IMR-90 (cell line): ENCODE measurements around the gene LRCH4. TPM values are rescaled to one million over a fixed set of nuclear protein-coding genes. Genes with fewer than 3 reads are reported as not detected.

Source experiments
- ATAC-seq: fragments of 200-7000 bp; cut with Tn5 transposase; 2 replicates; pipeline ENCODE4 v1.9.1; 2020; ENCODE audit warnings: low read depth, mild to moderate bottlenecking, moderate library complexity
- BruUV-seq: library from RNA; stranded (reverse); fragments of 400-500 nt; replicated peaks from 2 replicates; lab custom pipeline; 2021; lab: Mats Ljungman, UMichigan
- CTCF ChIA-PET: fragments of 300-600 bp; formaldehyde crosslinking; extraction: SDS; loops from one replicate; lab custom pipeline; 2021; ENCODE audit warnings: antibody characterized with exemption; lab: Yijun Ruan, JAX
- POLR2A ChIA-PET: fragments of 300-600 bp; sonication (Branson Sonifier 250); formaldehyde crosslinking; loops from one replicate; lab custom pipeline; 2022; ENCODE audit warnings: antibody characterized with exemption; ENCODE audit not compliant: unreplicated experiment; lab: Charles Lee
- DNase-seq: peaks from one replicate; pipeline ENCODE4 v3.0.0; 2013
- H2AFZ ChIP-seq: replicated peaks from 2 replicates; pipeline ENCODE3; 2013; ENCODE audit warnings: low read length, mild to moderate bottlenecking; ENCODE audit not compliant: poor library complexity
- H2AK5ac ChIP-seq: 2 replicates; pipeline ENCODE4 v1.6.1; 2013; ENCODE audit warnings: low read depth, low read length, inconsistent platforms
- H2AK9ac ChIP-seq: replicated peaks from 2 replicates; pipeline ENCODE3; 2013; ENCODE audit warnings: mild to moderate bottlenecking, low read depth, low read length, moderate library complexity; ENCODE audit not compliant: poor library complexity
- H2BK120ac ChIP-seq: 2 replicates; pipeline ENCODE4 v1.6.1; 2013; ENCODE audit warnings: low read depth, low read length, inconsistent platforms
- H2BK15ac ChIP-seq: 3 replicates; pipeline ENCODE4 v1.6.1; 2013; ENCODE audit warnings: low read depth, low read length, inconsistent platforms
- H2BK20ac ChIP-seq: 2 replicates; pipeline ENCODE4 v1.6.1; 2013; ENCODE audit warnings: low read depth, mild to moderate bottlenecking, inconsistent platforms, low read length, moderate library complexity
- H2BK5ac ChIP-seq: 2 replicates; pipeline ENCODE4 v1.6.1; 2013; ENCODE audit warnings: mild to moderate bottlenecking, low read depth, low read length, inconsistent platforms; ENCODE audit not compliant: poor library complexity, severe bottlenecking
- H3K14ac ChIP-seq: replicated peaks from 2 replicates; pipeline ENCODE4 v1.6.1; 2013; ENCODE audit warnings: low read depth, low read length, inconsistent platforms
- H3K18ac ChIP-seq: 2 replicates; pipeline ENCODE4 v1.6.1; 2013; ENCODE audit warnings: low read depth, low read length, control low read depth
- H3K23ac ChIP-seq: 2 replicates; pipeline ENCODE4 v1.6.1; 2013; ENCODE audit warnings: low read depth, low read length, inconsistent platforms
- H3K27ac ChIP-seq: 2 replicates; pipeline ENCODE4 v1.5.1; 2013; ENCODE audit warnings: mild to moderate bottlenecking, control low read depth, low read length; ENCODE audit not compliant: insufficient read depth
- H3K27me3 ChIP-seq: 2 replicates; pipeline ENCODE4 v1.6.1; 2013; ENCODE audit warnings: low read length; ENCODE audit not compliant: control insufficient read depth, insufficient read depth
- H3K36me3 ChIP-seq: 2 replicates; pipeline ENCODE4 v1.6.1; 2013; ENCODE audit warnings: low read length, mixed read lengths; ENCODE audit not compliant: control insufficient read depth, insufficient read depth
- H3K4ac ChIP-seq: 2 replicates; pipeline ENCODE4 v1.6.1; 2013; ENCODE audit warnings: low read depth, low read length, inconsistent platforms
- H3K4me1 ChIP-seq: 2 replicates; pipeline ENCODE4 v1.6.1; 2013; ENCODE audit warnings: low read length, mixed read lengths; ENCODE audit not compliant: control insufficient read depth, insufficient read depth
- H3K4me2 ChIP-seq: 2 replicates; pipeline ENCODE4 v1.6.1; 2013; ENCODE audit warnings: low read depth, mild to moderate bottlenecking, control low read depth, low read length, moderate library complexity
- H3K4me3 ChIP-seq: 2 replicates; pipeline ENCODE4 v1.5.1; 2013; ENCODE audit warnings: low read depth, mild to moderate bottlenecking, control low read depth, low read length, moderate library complexity; ENCODE audit not compliant: insufficient read depth
- H3K56ac ChIP-seq: 2 replicates; pipeline ENCODE4 v1.6.1; 2013; ENCODE audit warnings: low read length, inconsistent platforms; ENCODE audit not compliant: insufficient read depth; ENCODE audit errors: extremely low read depth
- H3K79me1 ChIP-seq, 2 experiments: 2 replicates each; pipeline ENCODE4 v1.6.1; 2013; ENCODE audit warnings: low read length in 2 of 2, inconsistent platforms in 1 of 2, low read depth in 1 of 2
- H3K9ac ChIP-seq: 2 replicates; pipeline ENCODE4 v1.6.1; 2013; ENCODE audit warnings: low read depth, low read length, control low read depth
- H3K9me1 ChIP-seq: 2 replicates; pipeline ENCODE4 v1.6.1; 2013; ENCODE audit warnings: low read length, inconsistent platforms; ENCODE audit not compliant: insufficient read depth
- H3K9me3 ChIP-seq: 2 replicates; pipeline ENCODE4 v1.6.1; 2013; ENCODE audit warnings: low read length; ENCODE audit not compliant: control insufficient read depth, insufficient read depth
- H4K20me1 ChIP-seq: 2 replicates; pipeline ENCODE4 v1.6.1; 2013; ENCODE audit warnings: low read length, inconsistent platforms; ENCODE audit not compliant: insufficient read depth
- H4K5ac ChIP-seq: 2 replicates; pipeline ENCODE4 v1.6.1; 2013; ENCODE audit warnings: mild to moderate bottlenecking, low read depth, low read length, control low read depth
- H4K8ac ChIP-seq, 2 experiments: 2 replicates each; pipeline ENCODE4 v1.6.1; 2013; ENCODE audit warnings: low read depth in 2 of 2, low read length in 2 of 2, control low read depth in 1 of 2, inconsistent platforms in 1 of 2
- H4K91ac ChIP-seq: 2 replicates; pipeline ENCODE4 v1.6.1; 2013; ENCODE audit warnings: low read depth, low read length, inconsistent platforms; ENCODE audit not compliant: insufficient read depth
- BHLHE40 ChIP-seq: fragments of 150-350 bp; IDR thresholded peaks from 2 replicates; pipeline ENCODE4 v1.6.1; 2016; ENCODE audit warnings: mild to moderate bottlenecking, low read depth, low read length
- CEBPB ChIP-seq: IDR thresholded peaks from 2 replicates; pipeline ENCODE4 v1.6.1; 2012; ENCODE audit warnings: low read depth, low read length, improper control_type of control experiment
- CHD1 ChIP-seq: IDR thresholded peaks from 2 replicates; pipeline ENCODE4 v1.6.1; 2012; ENCODE audit warnings: low read depth, low read length, improper control_type of control experiment
- CTCF ChIP-seq: conservative IDR thresholded peaks from 2 replicates; pipeline ENCODE4 v1.5.1; 2012; ENCODE audit warnings: mild to moderate bottlenecking, low read depth, low read length, improper control_type of control experiment
- MAFK ChIP-seq: IDR thresholded peaks from 2 replicates; pipeline ENCODE4 v1.6.1; 2012; ENCODE audit warnings: low read depth, low read length, improper control_type of control experiment
- MAZ ChIP-seq: IDR thresholded peaks from 2 replicates; pipeline ENCODE4 v1.6.1; 2012; ENCODE audit warnings: low read depth, mild to moderate bottlenecking, low read length, improper control_type of control experiment, moderate library complexity, borderline replicate concordance
- MXI1 ChIP-seq: IDR thresholded peaks from 2 replicates; pipeline ENCODE4 v1.6.1; 2012; ENCODE audit warnings: low read depth, mild to moderate bottlenecking, low read length, moderate library complexity, borderline replicate concordance
- NFE2L2 ChIP-seq: fragments of 150-350 bp; IDR thresholded peaks from 2 replicates; pipeline ENCODE4 v1.6.1; 2016; ENCODE audit warnings: low read depth, mild to moderate bottlenecking, low read length
- POLR2A ChIP-seq: IDR thresholded peaks from 2 replicates; pipeline ENCODE4 v1.6.1; 2012; ENCODE audit warnings: mild to moderate bottlenecking, low read depth, low read length
- RAD21 ChIP-seq: IDR thresholded peaks from 2 replicates; pipeline ENCODE4 v1.6.1; 2012; ENCODE audit warnings: low read length, improper control_type of control experiment
- RCOR1 ChIP-seq: IDR thresholded peaks from 2 replicates; pipeline ENCODE4 v1.6.1; 2012; ENCODE audit warnings: mild to moderate bottlenecking, low read length, improper control_type of control experiment; ENCODE audit not compliant: insufficient replicate concordance
- RFX5 ChIP-seq: IDR thresholded peaks from 2 replicates; pipeline ENCODE4 v1.8.0; 2012; ENCODE audit warnings: low read depth, mild to moderate bottlenecking, low read length, moderate library complexity
- SMC3 ChIP-seq: fragments of 150-350 bp; IDR thresholded peaks from 2 replicates; pipeline ENCODE4 v1.6.1; 2016; ENCODE audit warnings: low read depth, mild to moderate bottlenecking, antibody characterized with exemption, low read length, moderate library complexity
- USF2 ChIP-seq: fragments of 150-350 bp; IDR thresholded peaks from 2 replicates; pipeline ENCODE4 v1.6.1; 2017; ENCODE audit warnings: mild to moderate bottlenecking, antibody characterized with exemption, low read length, low read depth
- WGBS, 2 experiments: methylation state at CpG; one replicate each; pipeline versions ENCODE4 v1.1.5 to v1.1.7; 2013; ENCODE audit warnings: missing lambda C conversion rate in 2 of 2; ENCODE audit not compliant: insufficient read length in 1 of 2; ENCODE audit errors: extremely low coverage in 2 of 2; 5-methylcytosine and 5-hydroxymethylcytosine counted together
- dilution Hi-C: fragments of 300-500 bp; cut with HindIII; formaldehyde crosslinking; loops from one replicate; pipeline ENCODE4 v1.14.3; 2018; ENCODE audit warnings: low sequenced_read_pairs; ENCODE audit not compliant: unreplicated experiment
- in situ Hi-C: fragments of 300-500 bp; cut with MboI; formaldehyde crosslinking; loops from 3 replicates; pipeline ENCODE4 v1.14.3; 2019; ENCODE audit warnings: low sequenced_read_pairs, inconsistent platforms, mixed read lengths
- intact Hi-C: fragments of 100-400 bp; cut with micrococcal nuclease; formaldehyde crosslinking; loops from 2 replicates; pipeline ENCODE4 v1.10.0; 2022
- polyA plus RNA-seq, 3 experiments: library from polyadenylated mRNA; depleted of rRNA; stranded (reverse); fragments of >200 nt; gene quantifications; 2 replicates each; pipeline ENCODE4 v1.2.3, GENCODE V29; 2012; ENCODE audit warnings: low replicate concordance in 1 of 3
- total RNA-seq: library from RNA; depleted of rRNA; stranded (reverse); fragments of >200 nt; gene quantifications from 2 replicates; pipeline ENCODE4 v1.2.3, GENCODE V29; 2012

LRCH4 gene
- total and polyA plus RNA-seq, 2 of the 4 experiments (the other 2 are of a cell fraction): 5.0 to 41.3 TPM

GRCh38 chr7:100578246-100579183 lies 7.4 kb downstream of the LRCH4 start:
- Histone ChIP-seq H4K20me1 (peaks cover 18% of the 10 kb centered on the region; the same call in 1 of the 2 replicates), H3K27ac (no peak overlapping the region), H2BK5ac (no peak overlapping the region), H3K4me2 (no peak overlapping the region), H4K5ac (no peak overlapping the region), H2BK20ac (no peak overlapping the region), H3K56ac (no peak overlapping the region), H3K4me1 (peaks cover 6% of the 10 kb centered on the region), H3K27me3 (no peaks in the 10 kb centered on the region), H3K9me3 (no peaks in the 10 kb centered on the region), H3K4me3 (no peak overlapping the region), H3K79me1 (peaks cover 11 to 49% of the 10 kb centered on the region in 2 experiments), H3K9ac (no peak overlapping the region), H2BK15ac (no peak overlapping the region), H3K14ac (no peak overlapping the region), H3K9me1 (peaks cover 5% of the 10 kb centered on the region), H4K8ac (no peak overlapping the region), H3K36me3 (peaks cover 76% of the 10 kb centered on the region), H3K18ac (no peak overlapping the region), H3K4ac (no peak overlapping the region), H2AK9ac (no peak overlapping the region), H4K91ac (no peak overlapping the region), H3K23ac (no peak overlapping the region), H2AFZ (no peak overlapping the region), H2BK120ac (no peak overlapping the region), H2AK5ac (no peak overlapping the region)
- WGBS, 2 experiments: 93% methylated on average over 11 of the region's 28 CpGs; no CpG with 5 or more reads in 1 of the 2 experiments
- no TSS peak for BruUV-seq
- dilution Hi-C loops (no loop called here), intact Hi-C loops (no loop called here), in situ Hi-C loops (loop anchor here (25.0 kb wide), 1 partner anchor 284 kb away; the partner anchor contains the start of genes SLC12A9 and TRIP6)
- DNase-seq (no peak), ATAC-seq (no peak)
- ChIA-PET CTCF (no interaction called here), POLR2A (no interaction called here)
- TF ChIP-seq RFX5 (no peak), RCOR1 (no peak), CTCF (no peak), MAFK (no peak), RAD21 (no peak), CEBPB (no peak), SMC3 (no peak), MXI1 (no peak), POLR2A (no peak), MAZ (no peak), NFE2L2 (no peak), USF2 (no peak), CHD1 (no peak), BHLHE40 (no peak)
